Frontal cortex (tissue), 4 donors: ENCODE results near the gene GIPC2. TPM values are rescaled to one million over a fixed set of nuclear protein-coding genes. Genes with fewer than 3 reads are reported as not detected.
"Not testable (repeated sequence)": the region's sequence is repeated elsewhere in the genome, so short reads cannot be mapped to it uniquely, and the experiment has no call there.

Source experiments
- DNase-seq, 2 donors: peaks; one replicate each; pipeline ENCODE4 v3.0.0; 2012; ENCODE audit warnings: low spot score in 2 of 2
- FAIRE-seq: peaks from 2 replicates; lab custom pipeline; 2012; peaks lifted over from hg19 to GRCh38; lab: Jason Lieb, UNC
- total RNA-seq: library from RNA; depleted of rRNA; stranded (reverse); fragments of >200 nt; gene quantifications from one replicate; pipeline ENCODE4 v1.2.3, GENCODE V29; 2014
- donor health status: control.
- donor health status: control.
- donor health status: control.

The GIPC2 gene
- total RNA-seq, 1 donor from 2014 or later: 0.41 TPM

DNA sequence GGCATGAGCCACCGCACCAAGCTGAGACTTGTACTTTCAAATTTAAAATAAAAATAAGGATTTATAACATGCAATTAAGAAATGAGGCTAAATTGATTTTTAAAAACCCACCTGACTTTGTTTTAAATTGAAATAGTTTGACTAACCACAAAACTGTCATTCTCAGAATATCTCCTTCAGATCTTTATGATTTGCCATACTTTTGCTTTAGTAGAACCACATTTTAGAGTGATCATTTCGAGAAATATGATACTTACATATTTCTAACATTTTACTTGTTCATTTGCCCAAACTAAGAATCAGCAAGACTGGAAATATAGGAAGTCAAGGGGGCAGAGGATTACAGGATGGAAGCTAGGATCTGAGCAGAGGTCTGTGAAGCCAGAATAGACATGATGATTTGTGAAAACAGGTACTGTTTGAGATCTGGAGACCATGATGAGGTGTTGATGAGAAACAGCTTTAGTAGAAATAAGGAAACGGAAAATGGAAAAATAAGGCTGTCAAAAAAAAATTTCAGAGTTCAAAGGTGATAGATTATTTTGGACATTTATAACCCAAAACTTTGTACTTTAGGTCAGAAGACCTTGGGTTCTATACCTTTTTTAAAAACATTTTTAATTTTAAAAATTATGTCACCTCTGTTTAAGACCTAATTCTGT lies 44.8 kb downstream of the GIPC2 start:
- DNase-seq: no peak

DNA sequence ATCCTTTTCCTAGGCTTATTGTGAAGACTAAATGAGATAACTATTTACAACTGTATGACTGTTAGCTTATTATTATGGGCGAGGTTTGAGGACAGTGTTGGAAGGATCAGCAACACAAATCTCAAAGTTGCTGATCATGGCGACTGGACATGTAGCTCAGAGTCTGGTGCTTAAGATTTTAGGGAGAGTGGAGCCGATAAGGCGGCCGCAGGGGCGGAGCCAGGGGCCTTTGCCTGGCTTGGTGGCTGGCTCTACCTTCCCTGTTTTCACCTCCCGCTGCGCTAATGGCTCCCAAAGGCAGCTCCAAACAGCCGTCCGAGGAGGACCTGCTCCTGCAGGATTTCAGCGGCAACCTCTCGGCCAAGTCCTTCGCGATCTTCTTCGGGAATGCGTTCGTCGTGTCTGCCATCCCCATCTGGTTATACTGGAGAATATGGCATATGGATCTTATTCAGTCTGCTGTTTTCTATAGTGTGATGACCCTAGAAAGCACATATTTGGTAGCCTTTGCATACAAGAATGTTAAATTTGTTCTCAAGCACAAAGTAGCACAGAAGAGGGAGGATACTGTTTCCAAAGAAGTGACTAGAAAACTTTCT lies 45.5 kb downstream of the GIPC2 start:
- FAIRE-seq (no peak), DNase-seq (no peak)

More for the DNA sequence above, 44.8 kb downstream of the GIPC2 start:
- no peak for FAIRE-seq

DNA sequence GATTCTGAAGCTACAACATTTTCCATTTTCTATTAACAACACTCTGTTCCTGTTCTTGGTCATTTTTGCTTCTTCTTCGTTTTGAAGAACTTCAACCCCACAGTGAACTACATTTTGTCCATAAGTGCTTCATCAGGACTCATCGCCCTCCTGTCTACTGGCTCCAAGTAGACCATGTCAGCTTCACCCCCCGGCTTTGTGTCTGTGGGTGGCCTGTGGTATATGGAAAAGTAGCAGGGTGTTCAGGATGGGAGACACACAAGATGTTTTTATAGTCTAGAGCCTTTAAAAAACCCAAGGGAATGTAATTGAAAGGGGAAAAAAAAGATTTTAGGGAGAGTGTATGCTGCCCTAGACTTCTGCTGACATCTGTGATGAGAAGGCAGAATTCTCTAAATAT lies 46.1 kb downstream of the GIPC2 start:
- FAIRE-seq (no peak), DNase-seq (no peak)

- FAIRE-seq: no peak
- no peak for DNase-seq
Measured at GRCh38 chr1:78092643-78093042, 46.9 kb downstream of the GIPC2 start.

- FAIRE-seq: no peak
- no peak for DNase-seq
Measured at GRCh38 chr1:78093560-78093959, 47.8 kb downstream of the GIPC2 start.

DNA sequence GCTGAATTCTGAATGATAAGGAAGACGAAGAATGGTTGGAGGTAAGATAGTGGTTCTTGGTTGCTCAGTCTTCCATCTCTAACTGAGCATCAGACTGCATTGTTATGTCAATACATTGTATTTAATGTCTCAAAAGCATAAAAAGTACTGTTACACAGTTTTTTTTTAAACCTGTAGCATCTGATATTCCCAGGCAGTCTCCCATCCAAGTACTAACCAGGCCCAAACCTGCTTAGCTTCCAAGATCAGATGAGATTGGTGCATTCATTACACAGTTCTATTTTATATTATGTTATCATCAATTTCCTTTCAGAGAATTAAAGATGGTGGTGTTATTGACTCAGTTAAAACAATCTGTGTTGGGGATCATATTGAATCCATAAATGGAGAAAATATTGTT lies 48.9 kb downstream of the GIPC2 start:
- FAIRE-seq (no peak), DNase-seq (no peak)

DNA sequence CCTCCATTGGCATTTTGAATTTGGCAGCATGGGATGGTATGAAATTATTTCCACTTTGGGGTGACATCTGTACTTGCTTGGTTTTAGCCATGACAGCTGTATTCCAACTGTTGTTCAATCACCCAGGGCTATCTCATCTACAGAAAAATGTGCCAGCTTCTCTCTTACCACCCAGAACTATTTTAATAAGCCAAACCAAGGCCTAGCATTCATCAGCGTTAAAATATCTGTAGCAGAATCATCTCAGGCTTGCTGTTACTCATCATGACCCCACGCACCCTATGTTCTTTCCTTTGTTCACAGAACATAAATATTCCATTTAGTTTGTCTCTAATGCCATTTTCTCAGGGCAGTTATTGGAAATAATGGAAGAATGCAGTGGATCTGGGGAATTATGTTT lies 49.8 kb downstream of the GIPC2 start:
- FAIRE-seq (no peak), DNase-seq (no peak)

DNA sequence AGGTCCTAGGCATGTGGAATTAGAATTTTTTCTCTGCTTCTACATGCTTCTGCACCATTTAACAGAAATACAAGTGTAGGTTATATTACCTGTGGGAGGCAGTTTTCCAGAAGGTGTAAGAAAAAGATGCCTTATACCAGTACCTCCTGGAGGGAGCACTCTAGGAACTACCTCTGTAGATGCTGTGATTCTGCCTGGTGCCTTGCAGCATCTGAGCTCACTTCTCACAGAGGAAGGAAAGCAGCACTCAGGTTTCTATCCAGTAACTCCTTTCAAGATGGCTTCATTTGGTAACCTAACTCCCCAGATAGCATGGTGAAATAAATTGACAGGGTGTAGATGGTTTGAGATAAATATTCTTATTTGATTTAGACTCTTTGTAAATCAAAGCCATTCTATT lies 50.3 kb downstream of the GIPC2 start:
- DNase-seq (no peak), FAIRE-seq (no peak)

DNA sequence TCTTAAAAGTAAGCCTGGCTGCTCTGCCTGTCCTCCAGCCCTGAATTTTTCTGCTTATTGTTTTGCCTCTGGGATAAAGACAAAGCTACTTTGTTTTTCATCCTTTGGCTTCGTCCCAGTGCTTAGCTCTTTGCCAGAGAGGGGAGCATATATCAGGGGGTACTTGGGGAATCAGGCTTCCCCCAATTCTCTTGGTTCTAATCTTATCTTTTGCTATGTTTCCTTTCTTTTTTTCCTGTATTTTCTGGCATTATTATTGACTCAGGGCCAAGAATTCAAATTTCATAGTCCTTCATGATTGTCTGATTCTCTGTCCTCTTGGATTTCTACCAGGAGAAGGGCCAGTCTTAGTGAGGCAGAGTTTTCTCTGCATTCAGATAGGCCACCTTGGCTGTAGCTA lies 51.2 kb downstream of the GIPC2 start:
- no peak for FAIRE-seq
- DNase-seq: no peak

DNA sequence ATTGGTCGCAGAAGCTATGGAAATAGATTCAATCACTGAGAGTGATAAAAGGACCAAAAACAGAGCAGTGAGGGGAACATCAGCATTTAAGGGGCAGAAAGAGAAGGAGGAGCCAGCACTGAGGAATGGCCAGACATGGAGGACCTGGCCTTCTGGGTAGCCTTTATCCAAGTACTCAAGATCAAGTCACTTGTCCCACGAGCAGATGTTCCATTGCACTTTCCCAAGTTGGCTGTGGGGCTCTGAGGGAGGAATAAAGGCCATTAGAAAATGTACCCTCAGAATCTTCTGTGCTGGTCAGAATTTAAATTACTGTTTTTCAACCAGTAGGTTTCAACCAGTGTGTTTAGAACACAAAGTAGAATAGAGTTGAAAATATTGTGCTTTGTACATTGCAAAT lies 55.3 kb downstream of the GIPC2 start:
- FAIRE-seq: no peak
- DNase-seq: no peak

- FAIRE-seq (no peak), DNase-seq (no peak)
Measured at GRCh38 chr1:78101514-78101913, 55.7 kb downstream of the GIPC2 start.

DNA sequence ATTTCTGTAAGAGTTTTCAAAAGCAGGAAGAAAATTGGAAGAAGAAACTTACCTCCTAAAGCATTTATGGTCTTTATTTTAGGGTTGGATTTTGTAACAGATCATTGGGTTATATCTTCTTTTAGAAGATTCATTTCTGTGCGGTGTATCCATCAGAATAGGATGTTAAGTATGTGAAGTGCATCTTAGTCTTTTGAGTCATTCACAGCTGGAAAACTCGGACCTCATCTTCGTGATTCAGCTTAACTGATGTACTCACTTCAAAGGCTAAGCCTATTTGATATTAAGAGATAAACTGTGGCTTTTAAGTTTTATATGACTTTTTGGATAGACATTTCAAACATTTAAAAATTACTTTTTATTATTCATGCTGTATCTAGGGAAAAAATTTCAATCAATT lies 56.3 kb downstream of the GIPC2 start:
- FAIRE-seq (no peak), DNase-seq (no peak)

GRCh38 chr1:78102916-78103315 lies 57.1 kb downstream of the GIPC2 start:
- FAIRE-seq (no peak), DNase-seq (no peak)

DNA sequence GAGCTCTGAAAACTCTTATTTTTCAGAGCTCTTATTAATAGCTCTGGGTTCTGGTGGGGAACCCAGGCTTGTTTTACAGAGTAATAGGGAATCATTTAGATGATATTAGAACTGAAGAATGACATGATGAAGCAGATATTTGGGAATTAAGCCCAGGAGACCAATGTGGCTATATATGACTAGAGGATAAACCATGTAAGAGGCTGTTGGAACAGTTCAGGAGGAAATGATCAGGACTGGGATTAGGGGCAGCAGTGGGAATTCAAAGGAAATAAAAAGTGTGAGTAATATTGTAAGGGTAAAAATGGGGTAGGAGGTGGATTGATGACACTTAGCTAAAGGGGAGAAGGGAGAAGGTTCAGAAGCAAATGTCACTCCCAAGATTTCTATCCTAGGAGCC lies 58.6 kb downstream of the GIPC2 start:
- DNase-seq: no peak
- FAIRE-seq: no peak

DNA sequence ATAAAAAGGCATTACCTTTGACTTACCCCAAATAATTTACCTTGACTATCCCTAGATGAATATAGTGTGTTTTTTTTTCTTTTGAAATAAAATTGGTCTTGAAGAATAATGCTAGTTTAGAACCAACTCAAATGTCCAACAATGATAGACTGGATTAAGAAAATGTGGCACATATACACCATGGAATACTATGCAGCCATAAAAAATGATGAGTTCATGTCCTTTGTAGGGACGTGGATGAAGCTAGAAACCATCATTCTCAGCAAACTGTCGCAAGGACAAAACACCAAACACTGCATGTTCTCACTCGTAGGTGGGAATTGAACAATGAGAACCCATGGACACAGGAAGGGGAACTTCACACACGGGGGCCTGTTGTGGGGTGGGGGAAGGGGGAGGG lies 63.9 kb downstream of the GIPC2 start:
- FAIRE-seq: not testable (repeated sequence)

GRCh38 chr1:78113156-78113916 lies 67.6 kb downstream of the GIPC2 start:
- DNase-seq: no peak
- FAIRE-seq: no peak

More for the DNA sequence above, 63.9 kb downstream of the GIPC2 start:
- DNase-seq: not testable (repeated sequence)

DNA sequence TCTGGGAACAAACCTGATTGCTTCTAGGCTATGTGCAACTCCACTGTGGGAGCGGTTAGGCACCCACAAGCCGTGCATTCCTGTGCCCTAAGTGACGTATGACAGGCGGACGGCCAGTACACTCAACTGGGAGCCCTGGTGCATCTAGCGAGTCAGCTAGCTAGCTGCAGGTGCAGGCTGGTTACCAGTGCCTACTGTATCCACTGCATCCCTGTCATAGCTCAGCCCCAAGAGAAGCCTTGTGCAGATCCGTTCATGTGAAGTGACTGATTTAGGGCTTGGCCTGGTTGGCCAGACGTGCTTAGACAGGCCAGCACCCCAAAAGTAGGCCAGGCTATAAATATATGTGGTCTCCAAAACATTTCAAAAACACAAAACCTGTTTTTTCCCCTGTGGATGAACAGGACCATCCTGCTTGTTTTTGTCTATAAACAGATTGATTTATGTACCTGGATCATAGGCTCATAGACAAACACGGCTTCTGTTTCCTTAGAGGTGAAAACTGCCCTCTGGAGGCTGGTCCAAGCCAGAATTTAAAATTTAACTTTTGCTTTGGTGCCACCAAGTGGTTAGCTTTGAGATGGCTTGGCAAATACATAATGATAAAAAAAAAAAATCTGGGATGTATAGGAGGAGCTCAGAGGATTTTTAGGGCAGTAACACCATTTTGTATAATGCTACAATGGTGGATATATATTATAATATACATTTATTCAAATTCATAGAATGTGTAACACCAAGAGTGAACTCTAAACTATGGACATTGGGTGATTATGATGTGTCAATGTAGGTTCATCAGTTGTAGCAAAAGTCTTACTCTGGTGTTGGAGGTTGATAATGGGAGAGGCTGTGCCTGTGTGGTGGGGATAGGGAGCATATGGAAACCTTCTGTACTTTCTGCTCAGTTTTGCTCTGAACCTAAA lies 68.5 kb downstream of the GIPC2 start:
- peak; percentile 19 to 51 for DNase-seq
- FAIRE-seq: peak; percentile 69

GRCh38 chr1:78120485-78120884 lies 74.7 kb downstream of the GIPC2 start:
- not testable (repeated sequence) for DNase-seq, FAIRE-seq

GRCh38 chr1:78121710-78122109 lies 75.9 kb downstream of the GIPC2 start:
- DNase-seq: no peak
- FAIRE-seq: no peak

DNA sequence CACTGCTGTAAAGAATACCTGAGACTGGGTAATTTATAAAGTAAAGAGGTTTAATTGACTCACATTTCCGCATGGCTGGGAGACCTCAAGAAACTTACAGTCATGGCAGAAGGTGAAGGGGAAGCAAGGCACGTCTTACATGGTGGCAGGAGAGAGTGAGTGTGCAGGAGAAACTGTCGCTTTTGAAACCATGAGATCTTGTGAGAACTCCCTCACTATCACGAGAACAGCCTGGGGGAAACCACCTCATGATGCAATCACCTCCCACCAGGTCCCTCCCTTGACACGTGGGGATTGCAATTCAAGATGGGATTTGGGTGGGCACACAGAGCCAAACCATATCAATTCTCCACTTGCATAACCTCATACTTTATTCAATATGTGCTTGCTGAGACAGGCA lies 76.6 kb downstream of the GIPC2 start:
- no peak for FAIRE-seq

More for the DNA sequence above, 76.6 kb downstream of the GIPC2 start:
- DNase-seq: no peak
